HUES64 (cell line): Measurements from ENCODE around the gene DHX58.

Experiments used
- H3K27ac ChIP-seq: 2 replicates; pipeline ENCODE4 v1.7.0; 2013; ENCODE audit warnings: low read depth, low read length, inconsistent platforms
- H3K27me3 ChIP-seq: 2 replicates; pipeline ENCODE4 v1.6.1; 2013; ENCODE audit warnings: mild to moderate bottlenecking, low read length; ENCODE audit not compliant: insufficient read depth
- H3K36me3 ChIP-seq: 2 replicates; pipeline ENCODE4 v1.6.1; 2013; ENCODE audit warnings: mild to moderate bottlenecking, low read length; ENCODE audit not compliant: insufficient read depth
- H3K4me1 ChIP-seq: 2 replicates; pipeline ENCODE4 v1.6.1; 2013; ENCODE audit warnings: mild to moderate bottlenecking, low read length, moderate library complexity; ENCODE audit not compliant: insufficient read depth
- H3K4me3 ChIP-seq: 2 replicates; pipeline ENCODE4 v1.5.1; 2013; ENCODE audit warnings: mild to moderate bottlenecking, low read length, moderate library complexity
- H3K9ac ChIP-seq: 2 replicates; pipeline ENCODE4 v1.6.1; 2013; ENCODE audit warnings: mild to moderate bottlenecking, low read depth, low read length
- H3K9me3 ChIP-seq: 2 replicates; pipeline ENCODE4 v1.6.1; 2013; ENCODE audit warnings: low read depth, low read length; ENCODE audit not compliant: insufficient read depth
- WGBS: fragments of 150-250, 120-280 bp; methylation state at CpG from one replicate; pipeline ENCODE4 v1.1.7; 2013; ENCODE audit warnings: missing lambda C conversion rate; 5-methylcytosine and 5-hydroxymethylcytosine counted together

DHX58 gene

DNA sequence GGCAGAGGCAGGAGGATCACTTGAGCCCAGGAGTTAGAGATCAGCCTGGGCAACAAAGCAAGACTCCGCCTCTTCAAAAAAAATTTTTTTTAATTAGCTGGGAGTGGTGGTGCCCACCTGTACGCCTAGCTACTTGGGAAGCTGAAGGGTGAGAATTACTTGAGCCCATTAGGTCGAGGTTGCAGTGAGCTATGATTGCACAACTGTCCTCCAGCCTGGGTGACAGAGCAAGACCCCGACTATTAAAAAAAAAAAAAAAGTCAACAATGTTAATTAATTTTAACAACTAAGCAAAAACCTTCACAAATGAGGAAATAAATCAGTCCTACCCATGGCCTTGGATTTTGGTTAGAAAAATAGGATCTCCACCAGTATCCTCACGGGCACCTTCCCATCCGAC, 5.4 kb downstream of the DHX58 start:
- H3K9ac ChIP-seq = no peak overlapping the region
- H3K4me1 ChIP-seq = peaks cover 7% of the 10 kb centered on the region
- no peaks in the 10 kb centered on the region for H3K27me3 ChIP-seq
- H3K36me3 ChIP-seq = no peaks in the 10 kb centered on the region
- 48% methylated on average over 6 of the region's 6 CpGs for WGBS
- peak overlapping the region; percentile 52 for H3K4me3 ChIP-seq
- no peaks in the 10 kb centered on the region for H3K9me3 ChIP-seq
- no peak overlapping the region for H3K27ac ChIP-seq

DNA sequence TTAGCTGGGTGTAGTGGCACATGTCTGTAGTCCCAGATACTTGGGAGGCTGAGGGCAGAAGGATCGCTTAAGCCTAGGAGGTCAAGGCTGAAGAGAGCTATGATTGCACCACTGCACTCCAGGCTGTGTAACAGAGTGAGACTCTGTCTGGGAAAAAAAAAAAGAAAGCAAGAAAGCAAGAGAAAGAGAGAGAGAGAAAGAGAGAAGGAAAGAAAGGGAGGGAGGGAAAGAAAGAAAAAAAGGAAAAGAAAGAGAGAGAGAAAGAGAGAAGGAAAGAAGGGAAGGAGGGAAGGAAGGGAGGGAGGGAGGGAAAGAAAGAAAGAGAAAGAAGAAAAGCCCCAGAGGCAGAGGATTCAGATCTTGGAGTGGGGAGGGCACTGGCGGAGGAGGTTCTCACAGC, 6.5 kb downstream of the DHX58 start:
- Histone ChIP-seq H3K27ac (no peak overlapping the region), H3K9me3 (no peaks in the 10 kb centered on the region), H3K9ac (no peak overlapping the region), H3K27me3 (no peaks in the 10 kb centered on the region), H3K4me1 (peaks cover 7% of the 10 kb centered on the region), H3K4me3 (no peak overlapping the region), H3K36me3 (no peaks in the 10 kb centered on the region)
- WGBS = 93% methylated on average over 1 of the region's 2 CpGs

DNA sequence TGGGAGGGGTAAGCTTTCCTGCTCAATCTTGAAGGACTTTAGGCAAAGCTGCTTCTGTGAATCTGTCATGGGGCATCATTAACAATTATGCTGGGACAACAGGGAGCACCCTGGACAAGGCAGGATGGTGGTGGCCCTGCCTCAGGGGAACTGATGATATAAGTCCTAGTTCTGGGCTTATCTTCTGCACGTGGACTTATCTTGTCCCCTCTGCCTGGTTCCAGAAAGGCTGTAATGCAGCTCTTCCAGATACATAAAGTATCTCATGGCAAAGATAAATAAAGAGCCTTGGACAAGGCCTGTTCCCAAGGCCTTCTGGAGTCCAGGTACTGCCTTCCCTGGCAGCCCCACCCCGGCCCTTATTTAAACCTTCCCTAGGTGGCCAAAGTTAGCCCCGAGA, 8.2 kb downstream of the DHX58 start:
- H3K27me3 ChIP-seq = peaks cover 2% of the 10 kb centered on the region
- no peaks in the 10 kb centered on the region for H3K9me3 ChIP-seq
- H3K4me3 ChIP-seq = no peak overlapping the region
- 87% methylated on average over 3 of the region's 3 CpGs for WGBS
- H3K27ac ChIP-seq = no peak overlapping the region
- H3K9ac ChIP-seq = no peak overlapping the region
- no peaks in the 10 kb centered on the region for H3K36me3 ChIP-seq
- peaks cover 7% of the 10 kb centered on the region for H3K4me1 ChIP-seq

DNA sequence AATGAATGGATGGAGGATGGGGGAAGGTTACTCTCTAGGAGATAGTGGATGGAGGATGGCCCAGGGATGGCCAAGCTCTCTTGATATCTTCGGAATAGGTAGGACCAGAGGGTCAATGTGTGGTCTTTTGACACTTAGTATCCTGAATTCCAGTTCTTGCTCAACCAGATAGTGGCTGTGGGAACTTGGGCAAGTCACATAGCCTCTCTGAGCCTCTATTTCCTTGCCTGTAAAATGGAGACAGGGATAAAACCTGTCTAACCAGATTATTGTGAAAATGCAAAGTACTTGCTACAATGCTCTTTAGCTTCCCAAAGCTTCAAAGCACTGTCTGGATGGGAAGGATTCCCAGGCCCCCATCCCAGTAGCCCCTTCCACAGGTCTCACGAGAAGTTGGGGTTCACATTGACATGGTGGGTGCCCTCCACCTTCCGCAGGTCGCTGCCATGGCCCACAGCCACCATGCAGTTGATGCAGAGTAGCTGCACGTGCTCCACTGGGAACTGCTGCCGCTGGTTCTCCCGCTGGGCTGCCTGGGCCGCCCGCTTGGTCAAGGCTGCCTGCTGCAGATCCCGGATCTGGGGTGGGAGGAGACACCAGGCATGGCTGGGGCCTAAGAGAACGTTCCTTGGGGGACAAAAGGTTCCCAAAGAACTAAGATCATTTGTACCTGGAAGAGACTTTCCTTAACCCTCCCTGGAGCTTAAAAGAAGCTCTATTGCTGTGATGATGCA, 9.1 kb downstream of the DHX58 start:
- H3K9me3 ChIP-seq = no peaks in the 10 kb centered on the region
- H3K36me3 ChIP-seq = no peaks in the 10 kb centered on the region
- no peak overlapping the region for H3K27ac ChIP-seq
- no peak overlapping the region for H3K9ac ChIP-seq
- H3K4me3 ChIP-seq = no peak overlapping the region
- peaks cover 9% of the 10 kb centered on the region for H3K27me3 ChIP-seq
- 89% methylated on average over 11 of the region's 11 CpGs for WGBS
- peaks cover 6% of the 10 kb centered on the region for H3K4me1 ChIP-seq

DNA sequence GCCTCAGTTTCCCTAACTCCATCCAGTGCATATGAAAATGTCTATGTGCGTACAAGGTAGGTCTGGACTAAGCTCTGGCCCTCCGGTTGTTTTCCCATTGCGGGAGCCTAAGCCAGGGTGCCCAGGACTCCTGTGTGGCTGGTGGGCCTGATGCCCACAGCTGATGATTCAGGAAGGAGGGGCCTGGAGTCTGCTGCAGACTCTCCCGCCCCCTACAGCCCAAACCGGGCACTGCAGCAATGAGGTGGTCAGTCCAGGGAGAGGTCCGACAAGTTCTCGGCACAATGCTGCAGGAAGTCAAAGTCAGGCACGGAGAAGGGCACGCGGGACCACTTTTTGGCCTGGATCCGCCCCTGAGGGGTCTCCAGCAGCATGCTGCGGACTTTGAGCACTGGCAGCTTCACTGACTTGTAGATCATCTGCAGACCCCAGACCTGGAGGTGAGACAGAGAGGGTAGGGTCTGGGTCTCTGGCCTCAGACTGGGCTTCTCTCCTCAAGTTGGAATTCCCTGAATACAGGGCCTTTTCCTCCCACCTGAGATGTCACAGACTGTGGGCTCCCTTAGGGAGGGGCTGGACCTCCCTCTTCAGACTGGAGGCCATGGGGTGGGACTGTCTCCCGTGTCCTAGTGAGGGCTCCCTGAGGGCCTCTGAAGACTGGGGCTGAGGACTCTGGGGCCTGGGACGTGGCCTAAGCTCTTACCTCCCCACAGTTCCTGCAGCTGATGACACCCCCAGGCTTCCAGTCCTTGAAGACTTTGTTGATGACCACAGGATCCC, 10.8 kb downstream of the DHX58 start:
- Histone ChIP-seq H3K4me1 (peaks cover 7% of the 10 kb centered on the region; the same call in 1 of the 2 replicates), H3K27me3 (peaks cover 25% of the 10 kb centered on the region), H3K4me3 (no peak overlapping the region), H3K36me3 (no peaks in the 10 kb centered on the region), H3K9me3 (no peaks in the 10 kb centered on the region), H3K9ac (no peak overlapping the region), H3K27ac (no peak overlapping the region)
- WGBS = 34% methylated on average over 14 of the region's 14 CpGs

DNA sequence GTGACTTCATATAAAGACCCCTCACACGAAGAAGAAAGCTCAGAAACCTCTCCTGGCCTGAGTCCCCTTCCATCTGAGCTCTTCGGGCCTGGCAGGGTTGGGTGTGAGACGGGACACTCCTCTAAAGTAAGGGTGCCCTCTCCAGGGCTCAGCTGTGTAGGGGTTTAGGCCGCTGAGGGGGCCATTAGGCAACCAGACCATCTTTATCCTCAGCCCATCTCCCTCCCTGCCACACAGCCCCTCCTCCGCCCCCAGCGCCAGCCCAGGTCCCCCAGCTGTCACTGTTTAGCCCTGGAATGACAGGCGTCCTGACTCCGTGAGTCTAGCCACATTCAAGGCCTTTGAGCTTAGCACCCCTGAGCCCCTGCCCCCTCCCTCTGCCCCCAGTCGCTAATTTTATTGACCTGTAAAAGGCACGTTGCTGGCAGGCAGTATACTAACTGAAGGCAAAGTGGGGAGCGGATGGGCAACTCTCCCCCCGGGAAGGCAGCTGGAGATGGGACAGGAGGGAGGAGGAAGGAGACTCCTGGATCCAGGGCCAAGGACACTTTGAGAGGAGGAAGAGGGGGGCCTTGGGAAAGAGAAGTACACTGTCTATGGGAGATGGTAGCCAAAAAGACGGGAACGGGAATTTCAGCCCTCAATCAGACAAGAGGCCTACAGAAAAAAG, 13.6 kb downstream of the DHX58 start:
- Histone ChIP-seq H3K4me1 (peaks cover 7% of the 10 kb centered on the region; the same call in 1 of the 2 replicates), H3K9ac (no peak overlapping the region), H3K36me3 (no peaks in the 10 kb centered on the region), H3K4me3 (peak overlapping the region; percentile 51; the same call in 1 of the 2 replicates), H3K9me3 (no peaks in the 10 kb centered on the region), H3K27ac (no peak overlapping the region), H3K27me3 (peaks cover 34% of the 10 kb centered on the region)
- WGBS = 30% methylated on average over 14 of the region's 14 CpGs

DNA sequence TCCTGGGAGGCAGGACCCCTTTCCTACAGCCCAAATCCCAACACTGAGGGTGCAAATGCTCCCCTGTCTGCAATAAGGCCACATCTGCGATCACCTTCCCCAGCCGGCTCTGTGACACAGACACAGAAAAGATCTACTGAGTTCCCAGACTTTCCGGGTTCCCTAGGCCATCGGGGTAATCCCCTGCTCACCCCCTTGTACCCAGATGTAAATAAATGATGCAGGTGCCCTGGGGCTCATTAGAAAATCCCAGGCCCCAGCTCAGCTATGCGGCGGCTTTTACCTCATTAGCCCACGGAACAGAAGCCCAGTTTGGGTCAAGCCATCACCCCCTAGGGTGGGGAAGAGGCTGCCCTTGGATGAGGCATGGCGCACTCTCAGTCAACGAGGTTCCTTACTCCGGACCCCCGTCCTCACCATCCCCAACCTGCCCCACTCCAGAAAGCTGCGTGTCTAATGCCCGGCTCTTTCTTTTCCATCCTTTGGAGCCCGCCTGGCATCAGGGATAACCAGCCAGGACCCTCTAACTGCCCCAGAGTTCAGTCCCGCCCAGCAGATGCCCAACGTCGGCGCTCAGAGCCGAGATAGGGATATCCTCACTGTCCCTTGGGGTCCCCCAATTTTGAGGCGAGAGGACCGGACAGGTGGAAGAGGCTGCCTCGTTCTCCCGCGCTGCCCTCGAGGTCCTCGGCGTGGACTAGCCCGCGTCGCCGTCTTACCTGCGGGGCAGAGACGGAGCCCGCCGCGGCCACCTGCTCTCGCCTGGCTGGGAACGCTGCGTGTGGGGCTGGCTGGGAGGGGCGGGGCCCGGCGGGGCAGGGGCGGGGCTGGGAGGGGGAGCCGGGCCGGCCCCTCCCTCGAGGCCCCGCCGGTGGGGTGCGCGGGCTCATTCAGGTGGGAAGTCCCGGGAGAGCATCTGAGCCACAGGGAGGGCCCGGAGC, 14.6 kb downstream of the DHX58 start, which contains the start of gene ZNF385C:
Gene ZNF385C, minus strand, starts transcription at position 783 of the 941 bp plus-strand sequence. CDS start 35,417 bp downstream, outside the sequence.
- H3K27ac ChIP-seq = no peak within 1 kb of the TSS
- peaks cover 34% of the 10 kb centered on the region for H3K27me3 ChIP-seq
- peak within 1 kb of the TSS; percentile 51 for H3K4me3 ChIP-seq
- no peaks in the 10 kb centered on the region for H3K36me3 ChIP-seq
- no peak within 1 kb of the TSS for H3K9ac ChIP-seq
- H3K4me1 ChIP-seq = peaks cover 7% of the 10 kb centered on the region; the same call in 1 of the 2 replicates
- WGBS = 10% methylated on average over 52 of the region's 52 CpGs
- H3K9me3 ChIP-seq = no peaks in the 10 kb centered on the region

DNA sequence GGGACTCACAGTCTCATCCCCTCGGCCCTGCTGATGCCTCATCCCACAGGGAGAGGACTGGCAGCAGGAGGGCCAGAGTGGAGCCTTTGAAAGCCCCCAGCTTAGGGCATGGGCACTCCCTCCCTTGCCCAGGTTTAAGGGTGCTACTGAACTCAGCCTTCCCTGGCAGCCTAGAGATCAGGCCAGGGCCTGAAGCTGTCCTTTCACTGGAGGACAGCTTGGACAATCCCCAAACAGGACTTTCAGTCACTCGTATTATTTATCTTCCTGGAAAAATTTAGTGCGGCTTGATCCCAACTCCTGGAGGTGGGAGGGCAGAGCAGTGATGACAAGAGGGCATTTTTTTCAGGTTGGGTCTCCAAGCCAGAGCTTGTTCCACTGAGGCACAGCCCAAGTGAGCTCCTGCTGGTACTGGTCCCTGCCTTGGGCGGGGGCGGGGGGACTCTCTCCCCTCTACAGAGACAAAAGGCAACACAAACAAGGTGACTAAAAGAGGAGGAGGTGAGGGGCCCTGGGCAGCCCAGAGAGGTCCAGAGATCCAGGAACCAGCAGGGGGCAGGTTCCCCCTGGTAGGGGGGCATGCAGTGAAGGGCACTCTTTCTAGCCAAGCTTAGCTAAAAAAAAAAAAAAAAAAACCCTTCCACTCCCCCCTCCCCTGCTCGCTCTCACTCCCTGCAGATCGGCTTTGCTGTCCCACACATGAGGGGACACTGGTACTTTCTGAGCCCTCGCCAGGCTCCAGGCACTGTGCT, 16.0 kb downstream of the DHX58 start:
- 71% methylated on average over 6 of the region's 8 CpGs for WGBS
- Histone ChIP-seq H3K27me3 (peaks cover 34% of the 10 kb centered on the region), H3K4me3 (no peak overlapping the region), H3K9me3 (no peaks in the 10 kb centered on the region), H3K36me3 (no peaks in the 10 kb centered on the region), H3K27ac (no peak overlapping the region), H3K4me1 (peaks cover 7% of the 10 kb centered on the region; the same call in 1 of the 2 replicates), H3K9ac (no peak overlapping the region)

DNA sequence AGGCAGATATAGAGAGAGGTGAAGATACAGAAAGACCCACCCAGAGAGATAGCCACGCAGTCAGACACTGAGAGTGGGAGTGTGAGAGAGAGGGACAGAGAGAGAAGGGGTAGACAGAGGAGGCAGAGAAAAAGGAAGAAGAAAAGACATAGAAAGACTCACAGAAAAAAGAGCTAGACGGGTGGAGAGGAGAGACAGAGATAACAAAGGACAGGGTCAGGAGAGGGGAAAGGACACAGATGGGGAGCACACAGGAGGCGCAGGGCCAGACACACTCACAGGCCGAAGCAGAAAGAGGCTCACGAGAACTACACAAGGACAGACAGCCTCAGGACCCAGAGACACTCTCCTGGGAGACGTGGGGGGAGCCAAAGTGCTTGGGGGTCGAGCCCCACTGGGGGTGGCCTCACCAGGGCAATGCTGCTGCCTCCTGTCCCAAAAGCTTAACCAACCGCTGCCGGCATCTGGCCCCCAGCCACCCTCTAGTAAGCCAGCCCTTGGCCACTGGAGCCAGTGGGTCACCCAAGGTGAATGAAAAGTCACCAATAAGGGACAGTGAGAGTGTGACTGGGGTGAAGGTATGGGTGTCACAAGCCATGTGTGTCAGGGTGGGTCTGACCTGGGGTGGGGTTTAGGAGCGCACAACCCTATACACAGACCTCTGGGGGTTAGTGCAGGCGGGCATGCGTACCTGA, 18.0 kb downstream of the DHX58 start:
- no peak overlapping the region for H3K9ac ChIP-seq
- no peaks in the 10 kb centered on the region for H3K36me3 ChIP-seq
- peaks cover 34% of the 10 kb centered on the region for H3K27me3 ChIP-seq
- H3K4me3 ChIP-seq = no peak overlapping the region
- H3K27ac ChIP-seq = no peak overlapping the region
- no peaks in the 10 kb centered on the region for H3K9me3 ChIP-seq
- 88% methylated on average over 12 of the region's 12 CpGs for WGBS
- H3K4me1 ChIP-seq = peaks cover 7% of the 10 kb centered on the region; the same call in 1 of the 2 replicates
